ENCODE results near the gene PCSK6. TPM values are rescaled to one million over a fixed set of nuclear protein-coding genes. Genes with fewer than 3 reads are reported as not detected.

PCSK6 gene
- total and polyA plus RNA-seq, 7 donors: 8.3 to 32.7 (median 13.3) TPM

- 94 to 97% (median 96%) methylated on average over 8 to 9 of the region's 9 CpGs for WGBS, 3 donors
- H3K9me3 ChIP-seq: no peaks in the 10 kb centered on the region
- TF ChIP-seq, protein P1, sequence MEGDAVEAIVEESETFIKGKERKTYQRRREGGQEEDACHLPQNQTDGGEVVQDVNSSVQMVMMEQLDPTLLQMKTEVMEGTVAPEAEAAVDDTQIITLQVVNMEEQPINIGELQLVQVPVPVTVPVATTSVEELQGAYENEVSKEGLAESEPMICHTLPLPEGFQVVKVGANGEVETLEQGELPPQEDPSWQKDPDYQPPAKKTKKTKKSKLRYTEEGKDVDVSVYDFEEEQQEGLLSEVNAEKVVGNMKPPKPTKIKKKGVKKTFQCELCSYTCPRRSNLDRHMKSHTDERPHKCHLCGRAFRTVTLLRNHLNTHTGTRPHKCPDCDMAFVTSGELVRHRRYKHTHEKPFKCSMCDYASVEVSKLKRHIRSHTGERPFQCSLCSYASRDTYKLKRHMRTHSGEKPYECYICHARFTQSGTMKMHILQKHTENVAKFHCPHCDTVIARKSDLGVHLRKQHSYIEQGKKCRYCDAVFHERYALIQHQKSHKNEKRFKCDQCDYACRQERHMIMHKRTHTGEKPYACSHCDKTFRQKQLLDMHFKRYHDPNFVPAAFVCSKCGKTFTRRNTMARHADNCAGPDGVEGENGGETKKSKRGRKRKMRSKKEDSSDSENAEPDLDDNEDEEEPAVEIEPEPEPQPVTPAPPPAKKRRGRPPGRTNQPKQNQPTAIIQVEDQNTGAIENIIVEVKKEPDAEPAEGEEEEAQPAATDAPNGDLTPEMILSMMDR (IDR thresholded peaks at IDR 0.05): no peak
- intact Hi-C loops (cut with DNase I): loop anchor here (5.0 to 10.0 kb wide), 4 partner anchors 56 to 201 kb away; no protein-coding TSS in a partner anchor
- DNase-seq: no peak
- peaks cover 35% of the 10 kb centered on the region for H3K4me1 ChIP-seq
- ATAC-seq: no peak
- H3K27ac ChIP-seq: no peak overlapping the region
- no peak overlapping the region for H3K4me3 ChIP-seq
- no peaks in the 10 kb centered on the region for H3K27me3 ChIP-seq (ENCODE audit: insufficient read depth in 3 of 3, low read length in 2 of 3)
- H3K36me3 ChIP-seq (ENCODE audit: insufficient read depth in 1 of 2, low read depth in 1 of 2): no peaks in the 10 kb centered on the region
Measured at GRCh38 chr15:101503296-101503599, 13.7 kb upstream of the PCSK6 start.

DNA sequence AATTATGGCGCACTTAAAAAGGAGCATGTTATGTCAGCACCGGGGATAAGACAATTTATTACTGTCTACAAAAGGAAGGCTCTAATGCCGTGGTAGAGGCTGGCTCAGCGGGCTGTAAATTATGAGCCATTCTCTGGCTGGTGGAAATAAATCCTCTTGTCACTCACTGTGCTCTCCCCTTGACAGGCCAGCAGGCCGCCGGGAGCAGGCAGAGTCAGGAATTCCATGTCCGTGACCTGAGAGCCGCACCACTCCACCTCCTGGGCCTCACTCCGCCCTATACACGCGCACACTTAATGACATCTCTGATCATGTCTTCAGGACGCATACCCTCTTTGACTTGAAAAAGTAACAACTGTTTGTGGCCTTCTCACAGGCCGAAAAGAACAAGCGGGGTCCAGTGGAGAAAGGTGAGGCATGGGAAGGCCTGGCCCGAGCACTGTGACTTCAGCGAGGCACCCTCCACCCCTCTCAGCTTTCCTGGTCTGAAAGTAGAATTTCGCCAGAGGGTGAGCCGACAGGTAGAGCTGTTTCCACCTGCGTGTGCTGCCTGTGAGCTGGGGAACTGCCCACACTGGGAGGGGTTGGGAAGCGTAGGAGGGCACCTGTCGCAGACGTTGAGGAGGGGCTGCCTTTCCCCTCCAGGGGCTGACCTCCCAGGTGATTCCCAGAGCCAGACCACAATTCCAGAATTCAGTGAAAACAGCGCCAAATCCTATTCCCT is 13.2 kb upstream of the PCSK6 start:
- no peaks in the 10 kb centered on the region for H3K9me3 ChIP-seq
- 67 to 75% (median 72%) methylated on average over 23 of the region's 23 CpGs for WGBS, 3 donors

DNA sequence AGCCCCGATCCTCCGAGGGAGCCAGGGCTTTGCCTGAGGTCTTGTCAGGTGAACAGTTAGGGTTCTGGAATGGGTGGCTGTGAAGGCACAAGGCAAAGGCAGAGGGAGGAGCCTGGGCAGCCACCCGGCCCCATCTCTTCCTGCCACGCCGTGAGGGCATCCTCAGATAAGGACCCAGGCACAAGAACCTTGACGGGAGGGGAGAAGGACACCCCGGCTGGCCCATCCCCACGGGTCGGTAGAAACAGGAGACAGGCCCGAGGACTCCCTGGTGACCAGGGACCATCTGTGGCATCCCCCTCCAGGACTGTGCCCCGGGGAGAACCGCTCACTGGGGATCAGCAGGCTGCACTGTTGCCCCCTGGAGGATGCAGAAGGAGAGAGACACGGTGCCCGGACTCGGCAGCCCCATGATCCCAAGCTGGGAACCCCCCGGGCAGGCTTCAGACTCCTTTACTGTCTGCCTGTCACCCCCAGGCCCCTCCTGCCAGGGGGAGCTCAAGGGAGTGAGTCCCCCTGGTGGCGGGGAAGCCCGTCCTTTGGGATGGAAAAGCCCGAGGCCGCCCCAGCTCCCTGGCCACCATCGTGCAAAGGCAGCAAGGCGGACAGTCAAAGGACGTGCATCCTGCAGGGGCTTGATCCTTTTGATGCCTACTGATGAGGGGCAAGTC is 12.3 kb upstream of the PCSK6 start:
- H3K9me3 ChIP-seq: no peaks in the 10 kb centered on the region
- no peaks in the 10 kb centered on the region for H3K36me3 ChIP-seq (ENCODE audit: insufficient read depth in 1 of 2, low read depth in 1 of 2)
- DNase-seq: peak; percentile 43 to 67
- H3K4me1 ChIP-seq: peaks cover 35% of the 10 kb centered on the region
- intact Hi-C loops (cut with DNase I): loop anchor here (5.0 to 10.0 kb wide), 4 partner anchors 55 to 200 kb away; no protein-coding TSS in a partner anchor
- peak overlapping the region; percentile 85 for H3K27ac ChIP-seq
- H3K4me3 ChIP-seq: no peak overlapping the region
- ATAC-seq: peak in 3 of 4 donors; percentile 29 to 47 (median 45)
- WGBS, 3 donors: 42 to 51% (median 42%) methylated on average over 23 of the region's 23 CpGs
- TF ChIP-seq, protein P1 (IDR thresholded peaks at IDR 0.05): peak; percentile 29
- peaks cover 0 to 4% (median 0%) of the 10 kb centered on the region in 3 donors for H3K27me3 ChIP-seq (ENCODE audit: insufficient read depth in 3 of 3, low read length in 2 of 3)

More for the DNA sequence above, 13.2 kb upstream of the PCSK6 start:
- Histone ChIP-seq H3K4me3 (no peak overlapping the region), H3K36me3 (ENCODE audit: insufficient read depth in 1 of 2, low read depth in 1 of 2) (no peaks in the 10 kb centered on the region), H3K27me3 (ENCODE audit: insufficient read depth in 3 of 3, low read length in 2 of 3) (no peaks in the 10 kb centered on the region), H3K4me1 (peaks cover 35% of the 10 kb centered on the region), H3K27ac (peak overlapping the region; percentile 28)
- DNase-seq (peak in 1 of 2 donors; percentile 75), ATAC-seq (peak in 3 of 4 donors; percentile 52 to 62 (median 59))
- TF ChIP-seq, protein P1 (IDR thresholded peaks at IDR 0.05): no peak
- intact Hi-C loops (cut with DNase I): loop anchor here (5.0 to 10.0 kb wide), 4 partner anchors 55 to 200 kb away; no protein-coding TSS in a partner anchor

DNA sequence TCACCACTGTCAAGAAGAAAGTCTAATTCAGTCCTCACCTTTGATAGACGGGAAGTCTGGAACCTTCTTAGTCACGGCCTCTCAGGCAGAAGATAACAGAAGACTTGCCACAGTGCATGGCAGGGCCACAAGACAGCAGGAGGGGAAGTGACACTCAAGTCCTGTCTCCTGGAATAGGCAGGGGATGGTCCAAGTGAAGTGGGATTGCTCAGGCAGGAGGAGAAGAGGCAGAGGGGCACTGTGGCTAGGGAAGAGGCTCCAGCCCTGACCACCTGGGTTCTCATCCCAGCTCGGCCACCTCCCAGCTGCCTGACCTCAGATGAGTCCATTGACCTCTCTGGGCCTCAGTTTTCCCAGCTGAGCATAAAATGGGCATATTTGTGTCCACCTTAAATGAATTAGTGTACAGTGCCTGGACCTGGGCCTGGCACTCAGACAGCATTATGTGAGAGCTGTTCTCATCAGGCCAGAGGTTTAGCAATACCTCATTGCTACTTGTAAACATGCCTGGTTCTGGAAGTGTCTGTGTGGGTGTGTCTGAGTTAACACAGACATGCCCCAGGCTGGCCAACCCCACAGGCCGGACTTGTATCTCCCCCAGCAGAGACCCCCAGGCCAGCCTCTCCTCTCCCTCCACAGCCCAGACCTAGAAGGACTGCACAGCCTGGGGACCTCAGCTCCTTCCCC is 11.5 kb upstream of the PCSK6 start:
- H3K4me1 ChIP-seq: peaks cover 35% of the 10 kb centered on the region
- peak overlapping the region; percentile 85 for H3K27ac ChIP-seq
- intact Hi-C loops (cut with DNase I): loop anchor here (5.0 to 10.0 kb wide), 4 partner anchors 54 to 199 kb away; no protein-coding TSS in a partner anchor
- no peaks in the 10 kb centered on the region for H3K9me3 ChIP-seq
- DNase-seq (peak in 1 of 2 donors; percentile 50), ATAC-seq (peak; percentile 4 to 47 (median 20))
- peaks cover 0 to 10% (median 0%) of the 10 kb centered on the region in 3 donors for H3K27me3 ChIP-seq (ENCODE audit: insufficient read depth in 3 of 3, low read length in 2 of 3)
- 65 to 91% (median 82%) methylated on average over 4 of the region's 4 CpGs for WGBS, 3 donors
- no peaks in the 10 kb centered on the region for H3K36me3 ChIP-seq (ENCODE audit: insufficient read depth in 1 of 2, low read depth in 1 of 2)
- no peak overlapping the region for H3K4me3 ChIP-seq
- TF ChIP-seq, protein P1 (IDR thresholded peaks at IDR 0.05): no peak
